AG09309 (cell line): ENCODE measurements around the gene IGLL1.
"Not testable (repeated sequence)": the region's sequence is repeated elsewhere in the genome, so short reads cannot be mapped to it uniquely, and the experiment has no call there.

Source experiments
- DNase-seq: peaks from one replicate; pipeline ENCODE4 v3.0.0-alpha.2; 2010; ENCODE audit warnings: low read depth
- H3K4me3 ChIP-seq: 2 replicates; pipeline ENCODE4 v1.5.1; 2011; ENCODE audit warnings: mild to moderate bottlenecking, low read depth, low read length, moderate library complexity; ENCODE audit not compliant: control insufficient read depth
- TF ChIP-seq, protein P1 (sequence below): IDR thresholded peaks from 2 replicates; pipeline ENCODE4 v1.5.1; 2011; ENCODE audit warnings: mild to moderate bottlenecking, low read depth, low read length, inconsistent platforms; ENCODE audit not compliant: insufficient read depth, control insufficient read depth; ENCODE audit errors: missing control alignments

The IGLL1 gene

DNA sequence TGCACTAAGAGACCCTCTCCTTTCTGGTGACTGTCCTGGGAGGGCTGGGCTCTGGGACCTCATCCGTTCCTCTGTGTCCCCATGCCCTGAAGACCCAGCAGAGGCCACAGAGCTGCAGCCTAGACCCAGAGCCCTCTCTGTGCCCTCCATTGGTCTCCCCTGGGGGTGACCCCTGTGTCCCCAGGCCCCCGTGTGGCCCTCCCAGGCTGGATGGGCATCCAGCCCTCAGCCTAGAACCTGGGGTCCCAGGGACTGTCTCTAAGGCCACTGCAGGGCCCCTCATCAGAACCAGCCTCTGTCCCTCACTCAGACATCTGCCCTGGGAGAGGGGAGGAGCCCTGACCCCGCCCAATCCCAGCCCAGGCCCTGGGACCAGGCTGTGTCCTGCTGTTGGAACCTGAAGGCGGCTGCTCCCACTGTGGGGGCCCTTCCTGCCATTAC is 5.7 kb downstream of the IGLL1 start:
- H3K4me3 ChIP-seq = no peak overlapping the region
- DNase-seq = no peak
- TF ChIP-seq, protein P1, sequence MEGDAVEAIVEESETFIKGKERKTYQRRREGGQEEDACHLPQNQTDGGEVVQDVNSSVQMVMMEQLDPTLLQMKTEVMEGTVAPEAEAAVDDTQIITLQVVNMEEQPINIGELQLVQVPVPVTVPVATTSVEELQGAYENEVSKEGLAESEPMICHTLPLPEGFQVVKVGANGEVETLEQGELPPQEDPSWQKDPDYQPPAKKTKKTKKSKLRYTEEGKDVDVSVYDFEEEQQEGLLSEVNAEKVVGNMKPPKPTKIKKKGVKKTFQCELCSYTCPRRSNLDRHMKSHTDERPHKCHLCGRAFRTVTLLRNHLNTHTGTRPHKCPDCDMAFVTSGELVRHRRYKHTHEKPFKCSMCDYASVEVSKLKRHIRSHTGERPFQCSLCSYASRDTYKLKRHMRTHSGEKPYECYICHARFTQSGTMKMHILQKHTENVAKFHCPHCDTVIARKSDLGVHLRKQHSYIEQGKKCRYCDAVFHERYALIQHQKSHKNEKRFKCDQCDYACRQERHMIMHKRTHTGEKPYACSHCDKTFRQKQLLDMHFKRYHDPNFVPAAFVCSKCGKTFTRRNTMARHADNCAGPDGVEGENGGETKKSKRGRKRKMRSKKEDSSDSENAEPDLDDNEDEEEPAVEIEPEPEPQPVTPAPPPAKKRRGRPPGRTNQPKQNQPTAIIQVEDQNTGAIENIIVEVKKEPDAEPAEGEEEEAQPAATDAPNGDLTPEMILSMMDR = no peak

GRCh38 chr22:23573701-23574235 is 6.3 kb downstream of the IGLL1 start:
- not testable (repeated sequence) for H3K4me3 ChIP-seq, DNase-seq

DNA sequence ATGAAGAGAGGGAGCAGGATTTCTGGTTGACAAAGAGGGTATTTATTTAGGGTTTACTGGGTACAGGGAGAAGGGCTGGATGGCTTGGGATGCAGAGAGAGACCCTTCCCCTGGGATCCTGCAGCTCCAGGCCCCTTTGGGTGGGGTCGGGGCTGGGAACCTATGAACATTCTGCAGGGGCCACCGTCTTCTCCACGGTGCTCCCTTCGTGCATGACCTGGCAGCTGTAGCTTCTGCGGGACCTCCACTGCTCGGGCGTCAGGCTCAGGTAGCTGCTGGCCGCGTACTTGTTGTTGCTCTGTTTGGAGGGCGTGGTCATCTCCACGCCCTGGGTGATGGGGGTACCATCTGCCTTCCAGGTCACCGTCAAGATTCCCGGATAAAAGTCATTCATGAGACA is 7.0 kb downstream of the IGLL1 start:
- H3K4me3 ChIP-seq, DNase-seq: not testable (repeated sequence)

DNA sequence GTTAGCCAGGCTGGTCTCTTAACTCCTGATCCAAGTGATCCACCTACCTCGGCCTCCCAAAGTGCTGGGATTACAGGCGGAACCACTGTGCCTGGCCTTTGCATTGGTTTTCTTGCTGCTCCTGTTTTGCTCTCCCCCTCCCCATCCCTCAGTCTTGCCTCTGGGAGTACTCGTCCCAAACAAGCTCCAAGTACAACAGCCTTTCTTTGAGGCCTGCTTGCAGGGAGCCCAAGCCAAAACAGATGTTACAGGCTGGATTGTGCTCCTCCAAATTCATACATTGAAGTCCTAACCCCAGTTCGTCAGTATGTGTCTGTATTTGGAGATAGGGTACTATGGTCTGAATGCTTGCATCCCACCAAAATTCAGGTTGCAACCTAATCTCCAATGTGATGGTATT is 8.6 kb downstream of the IGLL1 start:
- DNase-seq = no peak
- TF ChIP-seq, protein P1 = no peak
- H3K4me3 ChIP-seq = no peak overlapping the region

- no peak for DNase-seq
- no peak overlapping the region for H3K4me3 ChIP-seq
- TF ChIP-seq, protein P1 = no peak
Measured at GRCh38 chr22:23570681-23571080, 9.4 kb downstream of the IGLL1 start.

DNA sequence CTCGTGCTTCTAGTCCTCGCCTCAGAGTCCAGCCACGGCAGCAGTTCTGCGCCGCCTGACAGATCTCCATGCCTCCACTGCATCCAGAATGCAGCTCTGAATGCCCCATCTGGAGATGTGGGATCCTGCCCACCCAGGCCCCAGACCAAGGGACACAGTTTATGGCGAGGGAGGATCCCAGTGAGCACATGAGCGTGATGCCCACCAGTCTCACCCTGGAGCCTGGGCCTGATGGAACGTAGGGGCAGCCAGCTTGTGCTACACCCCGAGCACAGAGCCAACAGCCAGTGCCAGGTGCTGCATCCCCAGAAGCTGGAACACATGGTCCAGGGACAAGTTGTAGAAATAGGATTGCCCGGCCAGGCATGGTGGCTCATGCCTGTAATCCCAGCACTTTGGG is 10.4 kb downstream of the IGLL1 start:
- no peak overlapping the region for H3K4me3 ChIP-seq
- TF ChIP-seq, protein P1 = no peak
- no peak for DNase-seq

DNA sequence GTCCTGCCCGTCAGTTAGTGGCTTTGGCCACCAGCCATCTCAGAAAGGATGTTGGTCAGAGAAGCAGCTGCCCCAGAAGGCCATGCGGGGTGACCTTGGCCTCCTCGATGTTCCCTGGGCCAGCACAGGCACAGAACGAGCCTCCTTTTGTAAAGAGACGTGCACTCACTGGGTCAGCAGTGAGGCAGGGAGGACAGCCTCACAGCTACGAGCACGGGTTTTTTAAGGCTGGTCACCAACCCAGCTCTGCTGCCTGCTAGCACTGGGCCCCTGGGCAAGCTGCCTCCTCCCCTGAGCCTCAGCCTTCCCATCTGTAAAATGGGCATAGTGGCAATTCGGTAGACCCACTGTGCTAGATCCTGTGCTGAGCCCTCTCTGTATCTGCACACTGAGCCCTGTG is 10.8 kb downstream of the IGLL1 start:
- TF ChIP-seq, protein P1 = no peak
- DNase-seq = no peak

More for the DNA sequence above, 10.8 kb downstream of the IGLL1 start:
- no peak overlapping the region for H3K4me3 ChIP-seq
